ENCODE results near the gene ARPC5. TPM values are rescaled to one million over a fixed set of nuclear protein-coding genes. Genes with fewer than 3 reads are reported as not detected.

ARPC5 gene
- total and polyA plus RNA-seq, 2 donors from 2014 or later, result 75.9 to 107 TPM

DNA sequence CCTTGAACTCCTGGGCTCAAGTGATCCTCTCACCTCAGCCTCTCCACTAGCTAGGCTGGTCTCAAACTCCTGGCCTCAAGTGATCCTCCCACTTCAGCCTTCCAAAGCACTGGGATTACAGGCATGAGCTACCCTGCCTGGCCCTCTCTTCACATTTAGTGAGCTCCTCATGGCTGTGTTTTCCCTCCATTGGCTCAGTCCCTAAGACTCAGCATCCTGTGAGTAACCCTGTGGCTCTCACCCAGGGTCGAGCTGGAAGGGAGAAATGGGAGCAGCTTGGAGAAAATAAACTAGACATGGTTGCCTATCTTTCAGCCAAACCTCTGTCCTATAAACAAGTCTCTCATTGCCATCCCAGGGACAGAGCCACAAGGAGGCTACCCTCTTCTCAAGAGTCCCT is 62.9 kb downstream of the ARPC5 start:
- Histone ChIP-seq H3K9ac (ENCODE audit: low read length in 3 of 3) (no peak overlapping the region), H3K4me1 (ENCODE audit: control insufficient read depth in 2 of 3, insufficient read depth in 2 of 3, low read depth in 1 of 3, low read length in 3 of 3) (peaks cover 0 to under 1% (median 0%) of the 10 kb centered on the region in 3 donors), H3K36me3 (ENCODE audit: control insufficient read depth in 2 of 3, insufficient read depth in 3 of 3, low read length in 3 of 3) (no peaks in the 10 kb centered on the region), H3K27me3 (ENCODE audit: control insufficient read depth, insufficient read depth, low read length) (no peaks in the 10 kb centered on the region), H3K27ac (ENCODE audit: low read depth in 2 of 2, low read length in 2 of 2) (no peak overlapping the region), H3K9me3 (ENCODE audit: control insufficient read depth in 2 of 3, insufficient read depth in 1 of 3, low read length in 3 of 3) (no peaks in the 10 kb centered on the region), H3K4me3 (ENCODE audit: low read length in 3 of 3) (no peak overlapping the region)
- DNase-seq, result no peak
- intact Hi-C loops (cut with DNase I), result no loop called here
- TF ChIP-seq CTCF (IDR thresholded peaks at IDR 0.05; ENCODE audit: borderline replicate concordance, extremely low read depth, insufficient read depth), result no peak
- FAIRE-seq, result no peak

DNA sequence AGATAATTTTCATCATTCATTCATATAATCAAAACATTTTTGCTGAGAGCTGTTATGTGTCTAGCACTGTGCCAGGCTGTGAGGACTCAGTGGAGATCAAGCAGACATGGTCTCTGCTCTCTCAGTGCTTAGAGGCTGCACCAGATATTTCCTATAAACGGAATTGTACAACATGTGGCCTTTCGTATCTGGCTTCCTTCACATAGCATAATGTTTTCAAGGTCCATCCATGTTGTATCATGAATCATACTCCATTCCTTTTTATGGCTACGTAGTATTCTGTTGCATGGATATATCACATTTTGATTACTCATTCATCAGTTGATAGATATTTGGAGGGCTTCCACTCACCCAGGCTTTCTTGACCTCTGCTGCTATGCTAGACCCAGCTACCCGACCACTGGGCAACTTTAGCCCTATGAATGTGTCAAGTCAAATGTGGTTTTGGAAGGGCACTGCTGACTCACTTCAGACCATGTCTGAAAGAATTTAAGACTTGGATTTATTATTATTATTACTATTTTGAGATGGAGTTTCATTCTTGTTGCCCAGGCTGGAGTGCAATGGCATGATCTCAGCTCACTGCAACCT is 63.8 kb downstream of the ARPC5 start:
- no peaks in the 10 kb centered on the region for H3K36me3 ChIP-seq (ENCODE audit: control insufficient read depth in 2 of 3, insufficient read depth in 3 of 3, low read length in 3 of 3)
- peaks cover 0 to 5% (median 0%) of the 10 kb centered on the region in 3 donors for H3K4me1 ChIP-seq (ENCODE audit: control insufficient read depth in 2 of 3, insufficient read depth in 2 of 3, low read depth in 1 of 3, low read length in 3 of 3)
- H3K9ac ChIP-seq (ENCODE audit: low read length in 3 of 3), result no peak overlapping the region
- no peak for TF ChIP-seq CTCF (IDR thresholded peaks at IDR 0.05; ENCODE audit: borderline replicate concordance, extremely low read depth, insufficient read depth)
- H3K4me3 ChIP-seq (ENCODE audit: low read length in 3 of 3), result no peak overlapping the region
- DNase-seq (no peak), FAIRE-seq (no peak)
- intact Hi-C loops (cut with DNase I), result no loop called here
- H3K27me3 ChIP-seq (ENCODE audit: control insufficient read depth, insufficient read depth, low read length), result no peaks in the 10 kb centered on the region
- H3K9me3 ChIP-seq (ENCODE audit: control insufficient read depth in 2 of 3, insufficient read depth in 1 of 3, low read length in 3 of 3), result no peaks in the 10 kb centered on the region
- H3K27ac ChIP-seq (ENCODE audit: low read depth in 2 of 2, low read length in 2 of 2), result no peak overlapping the region

Other genes starting within 250 kb of the ARPC5 start
- gene NMNAT2, start 217.4 kb downstream of the ARPC5 start, total RNA-seq, result 2.0 TPM
- gene NMNAT2, start 217.4 kb downstream of the ARPC5 start, polyA plus RNA-seq (ENCODE audit: insufficient read depth, low read depth, low replicate concordance), result 0.17 TPM
- gene SMG7, start 163.3 kb downstream of the ARPC5 start, total RNA-seq, result 56.3 TPM
- 15.4 TPM for gene SMG7, start 163.3 kb downstream of the ARPC5 start, polyA plus RNA-seq (ENCODE audit: insufficient read depth, low read depth, low replicate concordance)
- 16.7 TPM for gene NCF2, start 45.3 kb downstream of the ARPC5 start, total RNA-seq
- 2.5 TPM for gene NCF2, start 45.3 kb downstream of the ARPC5 start, polyA plus RNA-seq (ENCODE audit: insufficient read depth, low read depth, low replicate concordance)
- gene APOBEC4, start 17.5 kb upstream of the ARPC5 start, total RNA-seq, result not detected
- not detected for gene APOBEC4, start 17.5 kb upstream of the ARPC5 start, polyA plus RNA-seq (ENCODE audit: insufficient read depth, low read depth, low replicate concordance)
- 30.7 TPM for gene RGL1, start 169.3 kb upstream of the ARPC5 start, total RNA-seq
- 17.3 TPM for gene RGL1, start 169.3 kb upstream of the ARPC5 start, polyA plus RNA-seq (ENCODE audit: insufficient read depth, low read depth, low replicate concordance)